GM13977 (cell line): ENCODE measurements around the gene CUX1.
"Not testable (repeated sequence)": the region's sequence is repeated elsewhere in the genome, so short reads cannot be mapped to it uniquely, and the experiment has no call there.

Experiments
- DNase-seq: peaks from one replicate; pipeline ENCODE4 v3.0.0; 2012; ENCODE audit warnings: low spot score
- in situ Hi-C: fragments of 300-500 bp; cut with MboI; formaldehyde crosslinking; loops from one replicate; pipeline ENCODE4 v1.12.0; 2022; ENCODE audit warnings: low sequenced_read_pairs, low pct_unique_long_range_greater_than_20kb, mixed read lengths, inconsistent platforms; ENCODE audit not compliant: unreplicated experiment
- TF ChIP-seq, protein P1 (sequence below): IDR thresholded peaks from 2 replicates; pipeline ENCODE4 v1.5.1; 2012; ENCODE audit warnings: mild to moderate bottlenecking, control low read depth; ENCODE audit not compliant: insufficient read depth; ENCODE audit errors: extremely low read depth, missing control alignments

CUX1 gene

DNA sequence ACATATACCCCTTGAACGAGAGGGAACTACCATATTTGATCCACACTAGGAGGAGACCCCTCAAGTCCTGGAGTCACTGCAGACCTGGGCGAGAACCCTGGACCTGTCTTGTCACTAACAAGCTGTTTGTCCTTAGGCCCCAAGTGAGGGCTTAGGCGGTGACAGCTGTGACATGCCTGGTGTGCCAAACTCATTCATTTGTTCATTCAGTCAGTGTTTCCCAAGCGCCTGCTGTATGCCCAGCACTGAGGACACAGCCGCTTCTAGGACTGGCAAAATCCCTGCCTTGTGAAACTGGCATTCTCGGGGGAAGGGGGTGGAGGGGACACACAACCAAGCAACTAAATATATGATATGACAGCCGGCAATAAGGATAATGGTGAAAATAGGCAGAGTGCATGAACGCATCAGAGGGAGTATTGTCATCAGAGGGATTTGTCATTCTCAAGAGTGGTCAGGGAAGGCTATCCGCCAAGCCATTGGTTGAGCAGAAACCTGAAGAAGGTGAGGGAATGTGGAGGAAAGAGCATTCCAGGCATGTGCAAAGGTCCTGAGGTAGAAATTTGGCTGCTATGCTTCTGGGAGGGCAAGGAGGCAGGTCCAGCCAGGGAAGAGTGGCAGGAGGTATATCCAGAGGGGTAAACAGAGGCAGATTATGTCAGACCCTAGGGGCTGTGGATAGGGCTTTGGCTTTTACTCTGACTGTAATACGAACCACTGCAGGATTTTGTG is 480.2 kb downstream of the CUX1 start:
- TF ChIP-seq, protein P1, sequence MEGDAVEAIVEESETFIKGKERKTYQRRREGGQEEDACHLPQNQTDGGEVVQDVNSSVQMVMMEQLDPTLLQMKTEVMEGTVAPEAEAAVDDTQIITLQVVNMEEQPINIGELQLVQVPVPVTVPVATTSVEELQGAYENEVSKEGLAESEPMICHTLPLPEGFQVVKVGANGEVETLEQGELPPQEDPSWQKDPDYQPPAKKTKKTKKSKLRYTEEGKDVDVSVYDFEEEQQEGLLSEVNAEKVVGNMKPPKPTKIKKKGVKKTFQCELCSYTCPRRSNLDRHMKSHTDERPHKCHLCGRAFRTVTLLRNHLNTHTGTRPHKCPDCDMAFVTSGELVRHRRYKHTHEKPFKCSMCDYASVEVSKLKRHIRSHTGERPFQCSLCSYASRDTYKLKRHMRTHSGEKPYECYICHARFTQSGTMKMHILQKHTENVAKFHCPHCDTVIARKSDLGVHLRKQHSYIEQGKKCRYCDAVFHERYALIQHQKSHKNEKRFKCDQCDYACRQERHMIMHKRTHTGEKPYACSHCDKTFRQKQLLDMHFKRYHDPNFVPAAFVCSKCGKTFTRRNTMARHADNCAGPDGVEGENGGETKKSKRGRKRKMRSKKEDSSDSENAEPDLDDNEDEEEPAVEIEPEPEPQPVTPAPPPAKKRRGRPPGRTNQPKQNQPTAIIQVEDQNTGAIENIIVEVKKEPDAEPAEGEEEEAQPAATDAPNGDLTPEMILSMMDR = no peak
- in situ Hi-C loops = no loop called here
- no peak for DNase-seq

DNA sequence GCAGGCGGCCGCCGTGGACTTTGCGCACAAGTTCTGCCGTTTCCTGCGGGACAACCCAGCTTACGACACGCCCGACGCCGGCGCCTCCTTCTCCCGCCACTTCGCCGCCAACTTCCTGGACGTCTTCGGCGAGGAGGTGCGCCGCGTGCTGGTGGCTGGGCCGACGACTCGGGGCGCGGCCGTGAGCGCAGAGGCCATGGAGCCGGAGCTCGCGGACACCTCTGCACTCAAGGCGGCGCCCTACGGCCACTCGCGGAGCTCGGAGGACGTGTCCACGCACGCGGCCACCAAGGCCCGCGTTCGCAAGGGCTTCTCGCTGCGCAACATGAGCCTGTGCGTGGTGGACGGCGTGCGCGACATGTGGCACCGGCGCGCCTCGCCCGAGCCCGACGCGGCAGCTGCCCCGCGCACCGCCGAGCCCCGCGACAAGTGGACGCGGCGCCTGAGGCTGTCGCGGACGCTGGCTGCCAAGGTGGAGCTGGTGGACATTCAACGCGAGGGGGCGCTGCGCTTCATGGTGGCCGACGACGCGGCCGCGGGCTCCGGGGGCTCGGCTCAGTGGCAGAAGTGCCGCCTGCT is 483.3 kb downstream of the CUX1 start:
- in situ Hi-C loops = no loop called here
- DNase-seq = no peak
- TF ChIP-seq, protein P1 = no peak

DNA sequence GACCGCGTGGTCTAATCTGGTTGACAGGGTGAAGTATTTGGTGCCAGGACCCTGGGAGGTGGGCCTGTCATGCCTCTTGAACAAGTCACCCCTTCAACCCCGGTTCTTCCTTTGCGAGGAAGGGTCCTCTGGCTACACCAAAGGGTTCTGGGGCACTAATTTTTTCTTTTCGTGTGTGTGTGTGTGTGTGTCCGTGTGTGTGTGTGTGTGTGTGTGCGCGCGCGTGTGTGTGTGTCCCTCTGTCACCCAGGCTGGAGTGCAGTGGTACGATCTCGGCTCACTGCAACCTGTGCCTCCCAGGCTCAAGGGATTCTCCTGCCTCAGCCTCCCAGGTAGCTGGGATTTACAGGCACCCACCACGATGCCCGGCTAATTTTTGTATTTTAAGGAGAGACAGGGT is 483.9 kb downstream of the CUX1 start:
- DNase-seq, in situ Hi-C loops: not testable (repeated sequence)

- in situ Hi-C loops = no loop called here
- no peak for DNase-seq
- TF ChIP-seq, protein P1 = no peak
These were observed 484.6 kb downstream of the CUX1 start for GRCh38 chr7:102302025-102302424.

- TF ChIP-seq, protein P1 = no peak
- in situ Hi-C loops = no loop called here
- DNase-seq = no peak
These were observed 486.4 kb downstream of the CUX1 start for GRCh38 chr7:102303669-102304422.

- TF ChIP-seq, protein P1 = no peak
- in situ Hi-C loops = no loop called here
- DNase-seq = no peak
These were observed 487.2 kb downstream of the CUX1 start for GRCh38 chr7:102304668-102305067.
